ENCODE data around the gene CEBPB. TPM values are rescaled to one million over a fixed set of nuclear protein-coding genes. Genes with fewer than 3 reads are reported as not detected.

CEBPB gene
- total RNA-seq, 1 experiment from 2014 or later = 22.6 TPM

GRCh38 chr20:50234288-50234687 is 43.7 kb downstream of the CEBPB start:
- no peak overlapping the region for H3K4me3 Mint-ChIP-seq
- no peak overlapping the region for H3K9ac ChIP-seq (ENCODE audit: extremely low read depth, insufficient read length, low read length)
- no peak overlapping the region for H3K56ac ChIP-seq (ENCODE audit: insufficient read length, low read depth, low read length)
- no peaks in the 10 kb centered on the region for H3K9me3 Mint-ChIP-seq
- H2BK12ac ChIP-seq (ENCODE audit: insufficient read length, low read depth, low read length) = no peak overlapping the region
- H4K5ac ChIP-seq (ENCODE audit: insufficient read length, low read depth, low read length) = no peak overlapping the region
- H3K14ac ChIP-seq (ENCODE audit: insufficient read depth, low read length) = no peak overlapping the region; the same call in 1 of the 2 replicates
- no peak for DNase-seq
- H3T11ph ChIP-seq (ENCODE audit: low read length) = no peak overlapping the region
- H3K27me3 Mint-ChIP-seq (ENCODE audit: low read depth) = no peaks in the 10 kb centered on the region; the same call in none of the 2 replicates
- H3K23ac ChIP-seq (ENCODE audit: insufficient read length, low read depth, low read length) = no peak overlapping the region
- H3K27me3 ChIP-seq (ENCODE audit: insufficient read depth, low read length) = no peaks in the 10 kb centered on the region
- no peaks in the 10 kb centered on the region for H3K79me2 ChIP-seq (ENCODE audit: insufficient read depth, low read length)
- no peak for TF ChIP-seq CTCF (conservative IDR thresholded peaks at IDR 0.05)
- no peak overlapping the region for H2BK5ac ChIP-seq (ENCODE audit: insufficient read length, low read length)
- H3K79me1 ChIP-seq (ENCODE audit: insufficient read depth, low read depth, low read length, poor library complexity, severe bottlenecking) = no peaks in the 10 kb centered on the region
- H3K27ac Mint-ChIP-seq = 0 out of 7 replicates have a peak overlapping the region, but pooled peaks of 1 of the 3 experiments have one; percentile 41
- no peak overlapping the region for H2BK20ac ChIP-seq (ENCODE audit: low read depth, low read length, poor library complexity, severe bottlenecking)
- H3K23me2 ChIP-seq (ENCODE audit: insufficient read length, low read depth, low read length, poor library complexity, severe bottlenecking) = no peaks in the 10 kb centered on the region
- no peak overlapping the region for H4K8ac ChIP-seq (replicated peaks; ENCODE audit: insufficient read length, low read depth, low read length)
- no peaks in the 10 kb centered on the region for H3K4me1 ChIP-seq (ENCODE audit: insufficient read depth, low read length)
- no peak overlapping the region for H4K91ac ChIP-seq (ENCODE audit: insufficient read length, low read depth, low read length)
- WGBS (ENCODE audit: extremely low coverage, insufficient read length, low lambda C conversion rate) = no CpG with 5 or more reads among the region's 12 CpGs
- no peak overlapping the region for H2AFZ ChIP-seq (ENCODE audit: low read length)
- H3K36me3 Mint-ChIP-seq (ENCODE audit: insufficient read depth in 1 of 3, low read depth in 3 of 3) = no peaks in the 10 kb centered on the region
- no peaks in the 10 kb centered on the region for H3K9me3 ChIP-seq (ENCODE audit: control insufficient read depth, low read depth, low read length)
- H4K20me1 ChIP-seq (ENCODE audit: control insufficient read depth, insufficient read depth, insufficient read length) = no peaks in the 10 kb centered on the region
- no peak overlapping the region for H2AK5ac ChIP-seq (ENCODE audit: insufficient read length, low read length)
- H3K4me1 Mint-ChIP-seq = peaks cover 0 to 2% of the 10 kb centered on the region in 2 experiments; a peak in 1 of 4 replicates
- H2BK15ac ChIP-seq (ENCODE audit: low read depth, low read length) = no peak overlapping the region
- no peak overlapping the region for H3K27ac ChIP-seq (ENCODE audit: insufficient read length, low read depth, low read length)
- H3K4ac ChIP-seq (ENCODE audit: low read depth, low read length) = no peak overlapping the region
- no peak overlapping the region for H2BK120ac ChIP-seq (ENCODE audit: low read depth, low read length, poor library complexity, severe bottlenecking)
- no peak overlapping the region for H3K18ac ChIP-seq (ENCODE audit: insufficient read length, low read depth, low read length)
- H3K4me2 ChIP-seq (ENCODE audit: insufficient read depth, insufficient read length, low read length) = no peak overlapping the region
